GM10248 (cell line): ENCODE measurements around the gene SAMHD1.
A peak's percentile ranks its signal among the peaks of the same experiment; 100 is the strongest.
"Not testable (repeated sequence)": the region's sequence is repeated elsewhere in the genome, so short reads cannot be mapped to it uniquely, and the experiment has no call there.

Experiments
- CTCF ChIA-PET: fragments of 300-600 bp; sonication (Branson Sonifier 250); formaldehyde crosslinking; extraction: SDS; loops from one replicate; lab custom pipeline; 2021; ENCODE audit warnings: antibody characterized with exemption; lab: Yijun Ruan, JAX
- POLR2A ChIA-PET: fragments of 350-650 bp; sonication (Branson Sonifier 250); formaldehyde crosslinking; extraction: SDS; loops from one replicate; lab custom pipeline; 2020; ENCODE audit warnings: antibody characterized with exemption; lab: Yijun Ruan, JAX
- DNase-seq: peaks from one replicate; pipeline ENCODE4 v3.0.0; 2012; ENCODE audit errors: extremely low spot score
- CTCF ChIP-seq: IDR thresholded peaks from 2 replicates; pipeline ENCODE4 v1.5.1; 2012; ENCODE audit warnings: mild to moderate bottlenecking, low read depth; ENCODE audit errors: extremely low read depth, missing control alignments, control extremely low read depth

The SAMHD1 gene

GRCh38 chr20:36951198-36951978 lies at the start of gene SAMHD1:
SAMHD1 (minus strand) TSS chr20:36951708; CDS start chr20:36951643, 65 bp downstream.
- TF ChIP-seq CTCF: no peak
- peak; percentile 100 for DNase-seq
- ChIA-PET POLR2A (no interaction called here), CTCF (no interaction called here)

DNA sequence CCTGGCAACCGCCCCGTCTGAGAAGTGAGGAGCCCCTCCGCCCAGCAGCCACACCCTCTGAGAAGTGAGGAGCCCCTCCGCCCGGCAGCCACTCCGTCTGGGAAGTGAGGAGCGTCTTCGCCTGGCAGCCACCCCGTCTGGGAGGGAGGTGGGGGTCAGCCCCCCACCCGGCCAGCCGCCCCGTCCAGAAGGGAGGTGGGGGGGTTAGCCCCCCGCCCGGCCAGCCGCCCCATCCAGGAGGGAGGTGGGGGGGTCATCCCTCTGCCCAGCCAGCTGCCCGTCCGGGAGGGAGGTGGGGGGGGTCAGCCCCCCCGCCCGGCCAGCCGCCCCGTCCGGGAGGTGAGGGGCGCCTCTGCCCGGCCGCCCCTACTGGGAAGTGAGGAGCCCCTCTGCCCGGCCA lies 48.7 kb upstream of the SAMHD1 start:
- CTCF ChIA-PET: not testable (repeated sequence)

DNA sequence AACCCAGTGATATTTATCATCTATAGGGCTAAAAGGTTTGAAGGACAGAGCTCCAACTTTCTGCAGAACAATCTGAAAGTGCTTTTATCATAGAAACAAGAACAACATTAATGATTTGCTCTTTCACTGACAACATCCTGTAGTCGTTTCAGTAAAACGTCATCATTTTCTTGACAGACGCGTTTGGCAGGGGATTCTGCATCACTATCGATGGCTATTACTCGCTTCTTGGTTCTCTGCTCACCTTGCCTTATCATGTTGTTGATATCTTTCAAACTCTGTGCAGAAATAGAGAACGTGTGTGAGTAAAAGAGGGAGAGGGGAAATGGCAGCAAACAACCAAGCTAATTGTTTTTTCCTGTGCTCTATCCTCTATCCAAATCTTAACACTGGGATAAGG lies 47.1 kb upstream of the SAMHD1 start:
- DNase-seq: no peak
- no peak for TF ChIP-seq CTCF
- ChIA-PET CTCF (interaction anchor here (1.9 kb wide), 1 partner anchor 10 kb away, joined by 6 read pairs; no protein-coding TSS in a partner anchor), POLR2A (no interaction called here)

More for the DNA sequence above, 48.7 kb upstream of the SAMHD1 start:
- DNase-seq, POLR2A ChIA-PET: not testable (repeated sequence)

- no peak for DNase-seq
- TF ChIP-seq CTCF: no peak
- ChIA-PET CTCF (no interaction called here), POLR2A (no interaction called here)
Measured at GRCh38 chr20:36997121-36997520, 45.6 kb upstream of the SAMHD1 start.

GRCh38 chr20:36994221-36994620 lies 42.7 kb upstream of the SAMHD1 start:
- POLR2A ChIA-PET, CTCF ChIA-PET, DNase-seq: not testable (repeated sequence)

DNA sequence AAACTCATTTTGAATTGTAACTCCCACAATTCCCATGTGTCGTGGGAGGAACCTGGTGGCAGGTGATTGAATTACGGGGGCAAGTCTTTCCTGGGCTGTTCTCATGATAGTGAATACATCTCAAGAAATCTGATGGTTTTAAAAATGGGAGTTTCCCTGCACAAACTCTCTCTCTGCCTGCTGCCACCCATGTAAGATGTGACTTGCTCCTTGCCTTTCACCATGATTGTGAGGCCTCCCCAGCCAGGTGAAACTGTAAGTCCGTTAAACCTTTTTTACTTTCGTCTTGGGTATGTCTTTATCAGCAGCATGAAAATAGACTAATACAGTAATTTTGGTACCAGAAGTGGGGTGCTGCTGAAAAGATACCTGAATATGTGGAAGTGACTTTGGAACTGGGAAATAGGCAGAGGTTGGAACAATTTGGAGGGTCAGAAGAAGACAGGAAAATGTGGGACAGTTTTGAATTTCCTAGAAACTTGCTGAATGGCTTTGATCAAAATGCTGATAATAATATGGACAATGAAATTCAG lies 41.4 kb upstream of the SAMHD1 start:
- TF ChIP-seq CTCF: no peak
- CTCF ChIA-PET: no interaction called here
- DNase-seq: no peak
- POLR2A ChIA-PET: no interaction called here

DNA sequence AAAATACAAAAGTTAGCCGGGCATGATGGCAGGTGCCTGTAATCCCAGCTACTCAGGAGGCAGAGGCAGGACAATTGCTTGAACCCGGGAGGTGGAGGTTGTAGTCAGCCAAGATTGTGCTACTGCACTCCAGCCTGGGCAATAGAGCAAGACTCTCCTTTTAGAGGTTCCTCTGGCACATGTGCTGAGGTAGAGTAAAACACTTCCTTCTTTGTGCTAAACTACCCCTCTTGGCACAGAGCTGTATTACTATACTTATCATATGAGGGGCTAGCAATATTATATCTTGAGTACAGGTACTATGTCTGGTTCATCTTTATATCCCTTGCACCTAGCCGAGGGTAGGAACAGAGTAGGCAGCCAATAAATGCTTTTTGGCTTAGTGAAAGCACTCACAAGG lies 40.2 kb upstream of the SAMHD1 start:
- DNase-seq: no peak
- TF ChIP-seq CTCF: no peak
- ChIA-PET CTCF (no interaction called here), POLR2A (no interaction called here)
